Activated CD8-positive, alpha-beta memory T cell treated with anti-CD3 and anti-CD28 coated beads for 1 hour (primary cell): ENCODE data around the gene SYT17.

Experiments used
- DNase-seq, 2 donors: peaks; one replicate each; pipeline ENCODE4 v3.0.0-alpha.2; 2020; ENCODE audit warnings: low read depth in 1 of 2; ENCODE audit errors: extremely low read depth in 1 of 2

Gene SYT17

GRCh38 chr16:19167710-19168370, at the start of gene SYT17:
SYT17 (plus strand) TSS chr16:19168240; CDS start chr16:19168647, 407 bp downstream.
- DNase-seq = no peak

- DNase-seq = no peak
Observed at GRCh38 chr16:19118938-19119431, 49.1 kb upstream of the SYT17 start.

- no peak for DNase-seq
Observed at GRCh38 chr16:19119564-19119963, 48.5 kb upstream of the SYT17 start.

DNA sequence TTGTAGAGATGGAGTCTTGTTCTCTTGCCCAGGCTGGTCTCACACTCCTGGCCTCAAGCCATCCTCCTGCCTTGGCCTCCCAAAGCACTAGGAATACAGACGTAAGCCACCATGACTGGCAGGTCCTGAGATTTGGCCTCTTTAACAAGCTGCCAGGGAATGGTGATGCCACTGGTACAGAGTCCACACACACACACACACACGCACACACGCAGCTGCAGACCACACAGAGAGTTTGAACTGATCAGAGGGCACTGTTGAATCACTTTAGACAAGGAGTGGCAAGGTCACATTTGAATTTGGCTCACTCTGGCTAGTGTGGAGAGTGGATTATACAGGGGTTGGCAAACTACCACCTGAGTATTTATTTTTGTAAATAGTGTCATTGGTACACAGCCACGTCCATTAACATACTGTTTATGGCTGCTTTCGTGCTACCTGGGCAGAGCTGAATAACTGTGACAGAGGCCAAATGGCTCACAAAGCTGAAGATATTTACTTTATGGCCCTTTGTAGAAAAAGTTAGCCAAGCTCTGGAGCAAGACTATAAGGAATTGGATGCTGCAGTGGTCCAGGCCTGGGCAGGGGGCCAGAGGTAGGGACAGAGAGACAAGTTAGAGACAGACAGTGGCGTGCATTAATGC, 44.4 kb upstream of the SYT17 start:
- DNase-seq = no peak

DNA sequence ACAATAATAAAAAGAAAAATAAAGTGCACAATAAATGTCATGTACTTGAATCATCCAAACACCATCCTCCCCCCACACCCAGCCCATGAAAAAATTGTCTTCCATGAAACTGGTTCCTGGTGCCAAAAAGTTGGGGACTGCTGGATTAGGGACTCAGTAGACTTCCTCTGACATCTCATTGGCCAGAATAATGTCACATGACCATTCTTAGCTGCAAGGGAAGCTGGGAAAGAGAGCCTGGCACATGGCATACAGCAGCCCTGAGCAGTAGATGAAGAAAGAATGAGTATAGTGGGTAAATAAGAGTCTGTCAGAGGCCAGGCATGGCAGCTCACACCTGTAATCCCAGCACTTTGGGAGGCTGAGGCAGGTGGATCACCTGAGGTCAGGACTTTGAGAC, 41.7 kb upstream of the SYT17 start:
- no peak for DNase-seq

DNA sequence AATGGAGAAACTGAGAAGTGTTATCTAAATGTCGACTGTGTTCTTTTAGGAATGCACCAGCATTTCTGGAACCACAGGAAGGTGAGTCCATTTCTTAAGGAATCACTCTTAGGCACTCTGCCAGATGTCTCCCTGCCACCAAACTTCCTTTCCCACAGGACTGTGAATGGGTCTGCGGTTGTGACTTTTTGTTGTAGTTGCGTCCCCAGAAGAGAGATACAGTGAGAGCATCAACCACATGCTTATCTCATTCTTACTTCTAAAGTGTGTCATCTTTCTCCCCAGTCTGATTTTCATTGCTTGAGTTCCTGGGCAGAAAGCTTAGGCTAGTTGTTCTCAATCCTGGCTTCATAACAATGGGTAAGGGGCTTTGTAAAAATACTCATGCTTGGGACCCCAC, 40.8 kb upstream of the SYT17 start:
- DNase-seq = no peak

GRCh38 chr16:19127674-19128131, 40.3 kb upstream of the SYT17 start:
- no peak for DNase-seq

GRCh38 chr16:19128454-19129200, 39.4 kb upstream of the SYT17 start:
- no peak for DNase-seq

DNA sequence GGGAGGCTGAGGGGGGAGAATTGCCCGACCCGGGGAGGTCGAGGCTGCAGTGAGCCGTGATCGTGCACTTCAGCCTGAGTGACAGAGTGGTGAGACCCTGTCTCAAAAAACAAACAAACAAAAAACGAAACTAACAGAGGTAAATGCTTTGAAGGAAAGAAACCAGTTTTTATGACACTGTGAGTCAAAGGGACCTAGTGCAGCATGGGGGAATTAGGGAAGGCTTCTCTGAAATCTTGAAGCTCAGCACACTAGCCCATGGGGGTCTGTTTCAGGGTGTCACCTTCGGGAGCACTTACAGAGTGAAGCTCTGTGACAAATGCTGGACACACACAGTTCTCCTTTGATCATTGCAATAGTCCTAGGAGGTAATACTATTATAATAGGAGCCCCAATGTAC, 37.7 kb upstream of the SYT17 start:
- no peak for DNase-seq

DNA sequence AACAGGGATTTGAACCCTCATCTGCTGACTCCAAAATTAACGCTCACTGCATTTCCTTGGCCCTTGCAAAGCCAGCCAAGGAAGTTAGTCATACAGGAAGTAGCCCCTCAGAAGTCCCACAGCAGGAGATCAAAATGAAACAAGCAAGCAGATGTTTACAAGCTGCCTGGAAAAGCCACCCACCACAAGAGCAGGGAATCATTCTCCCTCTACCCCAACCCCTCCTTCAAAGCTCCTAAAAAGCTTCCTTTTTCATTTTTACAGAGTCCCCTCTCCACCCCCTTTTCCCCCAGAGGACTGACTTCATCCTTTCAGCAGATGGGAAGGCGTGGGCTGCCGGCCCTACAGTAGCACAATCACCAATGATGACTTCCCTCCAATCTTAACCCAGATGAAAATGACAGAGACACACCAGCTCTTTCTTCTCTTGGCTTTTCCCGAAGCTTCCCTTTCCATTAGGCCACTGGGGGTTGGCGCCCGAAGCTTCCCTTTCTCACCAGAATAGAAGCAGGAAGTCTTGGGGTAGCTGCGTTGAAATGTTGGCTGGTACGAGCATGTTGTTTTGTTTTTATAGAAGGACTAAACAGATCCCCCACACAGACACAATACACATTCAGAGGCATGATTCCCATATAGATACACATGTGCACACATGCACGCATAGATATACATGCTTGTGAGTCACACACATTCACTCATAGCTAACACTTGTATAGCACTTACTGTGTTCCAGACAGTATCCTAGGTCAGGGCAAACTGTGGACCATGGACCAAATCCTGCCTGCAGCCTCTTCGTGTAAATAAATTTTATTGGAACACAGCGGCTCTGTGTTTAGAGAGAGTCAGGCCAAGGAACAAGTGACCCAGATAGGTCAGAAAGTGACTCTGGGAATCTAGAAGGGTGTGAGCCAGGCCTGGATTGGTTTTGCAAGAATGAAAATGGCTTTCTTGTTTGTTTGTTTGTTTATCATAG, 36.9 kb upstream of the SYT17 start:
- no peak for DNase-seq

GRCh38 chr16:19131825-19132218, 36.2 kb upstream of the SYT17 start:
- DNase-seq = no peak

DNA sequence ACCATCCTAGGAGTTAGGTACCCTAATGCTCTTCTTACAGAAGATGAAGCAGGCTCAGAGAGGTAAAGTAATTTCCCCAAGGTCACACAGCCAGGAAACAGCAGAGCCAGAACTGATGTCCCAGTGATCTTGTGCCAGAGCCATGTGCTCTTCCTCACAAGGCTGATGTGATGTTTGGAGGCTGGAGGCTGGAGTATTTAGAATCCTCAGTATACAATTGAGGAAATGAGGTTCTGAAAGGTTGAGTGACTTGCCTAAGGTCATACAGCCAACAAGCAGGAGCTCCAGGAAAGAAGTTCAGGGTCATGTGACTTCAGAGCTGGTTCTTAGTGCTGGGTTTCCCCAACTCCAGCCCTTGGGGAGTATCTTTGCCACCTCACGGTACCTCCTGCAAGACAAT, 35.8 kb upstream of the SYT17 start:
- DNase-seq = no peak

GRCh38 chr16:19132898-19133297, 35.1 kb upstream of the SYT17 start:
- DNase-seq = no peak

- no peak for DNase-seq
Observed at GRCh38 chr16:19133600-19133999, 34.4 kb upstream of the SYT17 start.

GRCh38 chr16:19135201-19135842, 32.7 kb upstream of the SYT17 start:
- DNase-seq = no peak

- no peak for DNase-seq
Observed at GRCh38 chr16:19135896-19136438, 32.1 kb upstream of the SYT17 start.

GRCh38 chr16:19136549-19137196, 31.4 kb upstream of the SYT17 start:
- no peak for DNase-seq

DNA sequence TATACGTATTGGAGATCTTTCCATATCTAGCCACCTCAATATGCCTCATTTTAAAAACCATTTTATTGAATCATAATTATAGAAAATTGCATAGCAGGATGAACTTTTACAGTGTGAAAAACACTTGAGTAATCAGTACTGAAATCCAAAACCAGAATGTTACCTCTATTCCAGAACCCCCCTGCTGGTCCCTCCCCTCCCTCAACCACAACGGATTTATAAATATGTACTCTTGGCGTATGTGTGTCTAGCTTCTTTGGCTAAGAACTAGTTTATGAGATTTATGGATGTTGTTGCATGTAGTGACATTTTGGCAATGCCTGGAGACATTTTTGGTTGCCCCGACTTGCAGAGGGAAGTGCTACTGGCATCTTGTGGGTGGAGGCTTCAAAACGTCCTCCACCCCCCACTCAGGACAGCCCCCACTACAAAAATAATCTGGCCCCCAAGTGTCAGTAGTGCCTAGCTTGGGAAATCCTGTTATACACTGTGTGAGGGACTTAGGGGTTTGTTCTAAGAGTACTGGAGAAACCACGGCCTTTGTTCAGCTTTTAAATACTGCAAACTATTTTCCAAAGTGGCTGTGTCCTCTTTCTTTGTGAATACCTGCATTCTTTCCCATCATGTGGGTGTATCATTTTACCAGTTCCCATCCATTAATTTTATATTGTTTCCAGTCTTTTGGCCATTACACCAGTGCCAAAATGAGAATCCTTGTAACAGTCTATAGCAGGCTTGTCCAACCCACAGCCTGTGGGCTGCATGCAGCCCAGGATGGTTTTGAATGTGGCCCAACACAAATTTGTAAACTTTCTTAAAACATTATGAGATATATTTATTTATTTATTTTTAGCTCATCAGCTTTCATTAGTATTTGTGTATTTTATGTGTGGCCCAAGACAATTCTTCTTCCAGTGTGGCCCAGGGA, 30.6 kb upstream of the SYT17 start:
- no peak for DNase-seq
